ENCODE data around the gene CCDC3.

GRCh38 chr10:13003759-13004158 lies 2.2 kb upstream of the CCDC3 start:
- TF ChIP-seq CTCF (IDR thresholded peaks at IDR 0.05) = no peak
- TF ChIP-seq POLR2AphosphoS5 (IDR thresholded peaks at IDR 0.05; ENCODE audit: insufficient read depth in 1 of 2, low read depth in 1 of 2) = no peak
